ENCODE results near the gene ZDHHC15. TPM values are rescaled to one million over a fixed set of nuclear protein-coding genes. Genes with fewer than 3 reads are reported as not detected.

The ZDHHC15 gene
- total and polyA plus RNA-seq, 2 of the 4 experiments (the other 2 are of a cell fraction), result not detected

DNA sequence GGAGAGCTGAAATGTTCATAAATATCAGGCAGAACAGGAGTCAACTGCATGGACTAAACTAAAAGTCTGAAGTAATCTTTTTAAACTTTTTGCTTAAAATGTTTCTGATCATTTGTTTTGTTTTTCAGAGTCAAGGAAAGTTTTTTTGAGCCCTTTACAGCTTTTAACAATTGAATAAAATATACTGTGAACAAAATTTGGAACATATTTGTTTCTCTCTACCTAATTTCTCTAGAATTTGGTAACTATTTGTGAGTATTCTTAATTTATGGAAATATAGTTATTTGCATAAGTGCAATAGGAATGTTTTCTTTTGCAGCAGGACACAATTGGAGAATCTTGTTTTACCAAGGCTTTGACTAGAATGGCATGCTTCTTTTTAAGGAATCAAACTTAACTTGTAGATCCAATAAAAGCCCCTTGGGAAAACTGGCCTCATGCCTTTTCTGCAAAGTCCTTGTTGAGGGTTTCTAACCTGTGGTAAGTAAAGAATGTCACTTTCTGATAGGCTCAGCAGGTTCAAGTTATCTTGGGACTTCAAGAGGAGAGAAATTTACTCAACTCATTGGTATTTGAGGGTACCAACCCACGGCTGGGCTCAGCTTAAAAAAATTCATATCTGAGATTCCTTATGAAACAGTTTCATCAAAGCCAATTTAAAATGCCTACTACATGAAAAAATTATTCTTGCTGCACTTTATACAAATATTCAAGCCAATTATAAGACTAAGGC lies 157.4 kb downstream of the ZDHHC15 start:
- CTCF ChIA-PET, result no interaction called here
- no peak overlapping the region for H3K18ac ChIP-seq (ENCODE audit: low read depth, low read length)
- H4K5ac ChIP-seq (ENCODE audit: low read depth, low read length), result no peak overlapping the region
- no peak overlapping the region for H2AK5ac ChIP-seq (ENCODE audit: low read depth, low read length)
- H3K9me3 ChIP-seq (ENCODE audit: control insufficient read depth, insufficient read depth, low read length), result no peaks in the 10 kb centered on the region
- H2BK20ac ChIP-seq (ENCODE audit: low read depth, low read length), result no peak overlapping the region
- no peaks in the 10 kb centered on the region for H3K9me1 ChIP-seq (ENCODE audit: insufficient read depth, low read length)
- H3K36me3 ChIP-seq (ENCODE audit: control insufficient read depth, insufficient read depth, low read length), result no peaks in the 10 kb centered on the region
- no peak overlapping the region for H3K4ac ChIP-seq (ENCODE audit: low read depth, low read length)
- no peak overlapping the region for H3K27ac ChIP-seq (ENCODE audit: insufficient read depth, low read length)
- no peak overlapping the region for H3K14ac ChIP-seq (replicated peaks; ENCODE audit: low read depth, low read length)
- no CpG with 5 or more reads among the region's 1 CpG for WGBS, 2 experiments (ENCODE audit: extremely low coverage in 2 of 2, insufficient read length in 1 of 2)
- dilution Hi-C loops (cut with HindIII; ENCODE audit: low sequenced_read_pairs, unreplicated experiment) (no loop called here), in situ Hi-C loops (cut with MboI; ENCODE audit: low sequenced_read_pairs) (no loop called here), intact Hi-C loops (cut with micrococcal nuclease) (loop anchor here (10.0 kb wide), 1 partner anchor 59 kb away; no protein-coding TSS in a partner anchor)
- no peak overlapping the region for H3K23ac ChIP-seq (ENCODE audit: low read depth, low read length)
- no peak overlapping the region for H3K4me2 ChIP-seq (ENCODE audit: low read depth, low read length)
- no peak overlapping the region for H2BK15ac ChIP-seq (ENCODE audit: low read depth, low read length)
- no peak overlapping the region for H2AK9ac ChIP-seq (replicated peaks; ENCODE audit: low read depth, low read length, poor library complexity)
- DNase-seq (no peak), ATAC-seq (ENCODE audit: low read depth) (no peak)
- no peak overlapping the region for H3K56ac ChIP-seq (ENCODE audit: extremely low read depth, insufficient read depth, low read length)
- BruUV-seq (replicated peaks), result no TSS peak
- H4K91ac ChIP-seq (ENCODE audit: insufficient read depth, low read depth, low read length), result no peak overlapping the region
- POLR2A ChIA-PET (ENCODE audit: unreplicated experiment), result no interaction called here
- H2BK120ac ChIP-seq (ENCODE audit: low read depth, low read length), result no peak overlapping the region
- H2BK5ac ChIP-seq (ENCODE audit: low read depth, low read length, poor library complexity, severe bottlenecking), result no peak overlapping the region
- TF ChIP-seq MXI1 (IDR thresholded peaks at IDR 0.05; ENCODE audit: borderline replicate concordance, low read depth, low read length) (no peak), BHLHE40 (IDR thresholded peaks at IDR 0.05; ENCODE audit: low read depth, low read length) (no peak), USF2 (IDR thresholded peaks at IDR 0.05; ENCODE audit: low read depth, low read length) (no peak)
- no peaks in the 10 kb centered on the region for H4K20me1 ChIP-seq (ENCODE audit: insufficient read depth, low read length)
- H3K27me3 ChIP-seq (ENCODE audit: control insufficient read depth, insufficient read depth, low read length), result no peaks in the 10 kb centered on the region
- no peak overlapping the region for H2AFZ ChIP-seq (replicated peaks; ENCODE audit: low read length, poor library complexity)
- H3K9ac ChIP-seq (ENCODE audit: low read depth, low read length), result no peak overlapping the region
- no peaks in the 10 kb centered on the region for H3K4me1 ChIP-seq (ENCODE audit: control insufficient read depth, insufficient read depth, low read length)
- H3K79me1 ChIP-seq (ENCODE audit: low read depth in 1 of 2, low read length in 2 of 2), result no peaks in the 10 kb centered on the region
- no peak overlapping the region for H4K8ac ChIP-seq (ENCODE audit: low read depth in 2 of 2, low read length in 2 of 2)
- H3K4me3 ChIP-seq (ENCODE audit: insufficient read depth, low read depth, low read length), result no peak overlapping the region
